ENCODE results near the gene AURKAIP1. TPM values are rescaled to one million over a fixed set of nuclear protein-coding genes. Genes with fewer than 3 reads are reported as not detected.

AURKAIP1 gene
- total RNA-seq, 1 donor from 2014 or later: 130 TPM

GRCh38 chr1:1324524-1325287 lies 50.3 kb downstream of the AURKAIP1 start, which contains the start of the genes CPTP and INTS11:
CPTP (plus strand) TSS chr1:1324802; CDS start chr1:1326911, 2,109 bp downstream.
INTS11 (minus strand) TSS chr1:1324660; CDS start chr1:1324608, 52 bp downstream.
- H3K27ac Mint-ChIP-seq (ENCODE audit: unreplicated experiment): peak within 1 kb of the TSS; percentile 82
- H3K4me3 Mint-ChIP-seq (ENCODE audit: unreplicated experiment): peak within 1 kb of the TSS; percentile 85
- no peaks in the 10 kb centered on the region for H3K36me3 Mint-ChIP-seq (ENCODE audit: unreplicated experiment)
- peaks cover 7% of the 10 kb centered on the region for H3K27me3 Mint-ChIP-seq (ENCODE audit: unreplicated experiment)
- H3K9me3 Mint-ChIP-seq (ENCODE audit: unreplicated experiment): peaks cover 7% of the 10 kb centered on the region
- DNase-seq: peak; percentile 98
- TF ChIP-seq CTCF (IDR thresholded peaks at IDR 0.05; ENCODE audit: partially characterized antibody, unreplicated experiment): no peak
- peaks cover 6% of the 10 kb centered on the region for H3K4me1 Mint-ChIP-seq (ENCODE audit: low read depth, unreplicated experiment)

GRCh38 chr1:1324084-1324523 lies 50.9 kb downstream of the AURKAIP1 start:
- TF ChIP-seq CTCF (IDR thresholded peaks at IDR 0.05; ENCODE audit: partially characterized antibody, unreplicated experiment): no peak
- no peak for DNase-seq
- peaks cover 6% of the 10 kb centered on the region for H3K9me3 Mint-ChIP-seq (ENCODE audit: unreplicated experiment)

More at GRCh38 chr1:1324084-1324523, 50.9 kb downstream of the AURKAIP1 start:
- no peak overlapping the region for H3K27ac Mint-ChIP-seq (ENCODE audit: unreplicated experiment)
- H3K27me3 Mint-ChIP-seq (ENCODE audit: unreplicated experiment): peaks cover 6% of the 10 kb centered on the region
- peaks cover 8% of the 10 kb centered on the region for H3K4me1 Mint-ChIP-seq (ENCODE audit: low read depth, unreplicated experiment)
- H3K36me3 Mint-ChIP-seq (ENCODE audit: unreplicated experiment): no peaks in the 10 kb centered on the region
- H3K4me3 Mint-ChIP-seq (ENCODE audit: unreplicated experiment): peak overlapping the region; percentile 61

Small RNA genes lying within 50 kb of the gene (microRNA-seq; reads per million reads assigned to microRNA genes)
- gene MIR6808 (ENCODE audit: unreplicated experiment): 4.5 reads per million, percentile 30 among the genes with 10 or more reads in this experiment

Other genes with a start within 250 kb of the AURKAIP1 start
- not detected for gene TTLL10, start 201.3 kb downstream of the AURKAIP1 start, total RNA-seq (ENCODE audit: unreplicated experiment)
- gene TNFRSF18, start 168.6 kb downstream of the AURKAIP1 start, total RNA-seq (ENCODE audit: unreplicated experiment): 3.0 TPM
- 0.29 TPM for gene TNFRSF4, start 161.1 kb downstream of the AURKAIP1 start, total RNA-seq (ENCODE audit: unreplicated experiment)
- 89.2 TPM for gene SDF4, start 143.2 kb downstream of the AURKAIP1 start, total RNA-seq (ENCODE audit: unreplicated experiment)
- 30.0 TPM for gene B3GALT6, start 143.0 kb downstream of the AURKAIP1 start, total RNA-seq (ENCODE audit: unreplicated experiment)
- gene C1QTNF12, start 128.5 kb downstream of the AURKAIP1 start, total RNA-seq (ENCODE audit: unreplicated experiment): 9.1 TPM
- gene UBE2J2, start 101.4 kb downstream of the AURKAIP1 start, total RNA-seq (ENCODE audit: unreplicated experiment): 88.1 TPM
- 8.4 TPM for gene SCNN1D, start 94.8 kb downstream of the AURKAIP1 start, total RNA-seq (ENCODE audit: unreplicated experiment)
- 1,099 TPM for gene ACAP3, start 67.3 kb downstream of the AURKAIP1 start, total RNA-seq (ENCODE audit: unreplicated experiment)
- 45.5 TPM for gene PUSL1, start 66.6 kb downstream of the AURKAIP1 start, total RNA-seq (ENCODE audit: unreplicated experiment)
- 147 TPM for gene INTS11, start 50.5 kb downstream of the AURKAIP1 start, total RNA-seq (ENCODE audit: unreplicated experiment)
- gene CPTP, start 50.4 kb downstream of the AURKAIP1 start, total RNA-seq (ENCODE audit: unreplicated experiment): 18.7 TPM
- 1.3 TPM for gene TAS1R3, start 43.9 kb downstream of the AURKAIP1 start, total RNA-seq (ENCODE audit: unreplicated experiment)
- 124 TPM for gene DVL1, start 25.8 kb downstream of the AURKAIP1 start, total RNA-seq (ENCODE audit: unreplicated experiment)
- 7.7 TPM for gene MXRA8, start 16.7 kb downstream of the AURKAIP1 start, total RNA-seq (ENCODE audit: unreplicated experiment)
- gene CCNL2, start 24.1 kb upstream of the AURKAIP1 start, total RNA-seq (ENCODE audit: unreplicated experiment): 394 TPM
- gene MRPL20, start 32.1 kb upstream of the AURKAIP1 start, total RNA-seq (ENCODE audit: unreplicated experiment): 98.6 TPM
- gene ANKRD65, start 46.1 kb upstream of the AURKAIP1 start, total RNA-seq (ENCODE audit: unreplicated experiment): 38.4 TPM
- gene VWA1, start 60.5 kb upstream of the AURKAIP1 start, total RNA-seq (ENCODE audit: unreplicated experiment): 56.9 TPM
- gene ATAD3C, start 74.5 kb upstream of the AURKAIP1 start, total RNA-seq (ENCODE audit: unreplicated experiment): 10.2 TPM
- 34.9 TPM for gene ATAD3B, start 96.6 kb upstream of the AURKAIP1 start, total RNA-seq (ENCODE audit: unreplicated experiment)
- gene ATAD3A, start 137.0 kb upstream of the AURKAIP1 start, total RNA-seq (ENCODE audit: unreplicated experiment): 32.1 TPM
- gene TMEM240, start 165.4 kb upstream of the AURKAIP1 start, total RNA-seq (ENCODE audit: unreplicated experiment): 24.4 TPM
- 123 TPM for gene SSU72, start 199.7 kb upstream of the AURKAIP1 start, total RNA-seq (ENCODE audit: unreplicated experiment)
- 11.9 TPM for gene FNDC10, start 224.9 kb upstream of the AURKAIP1 start, total RNA-seq (ENCODE audit: unreplicated experiment)
- 77.7 TPM for gene MIB2, start 240.3 kb upstream of the AURKAIP1 start, total RNA-seq (ENCODE audit: unreplicated experiment)

Measured in glutamatergic neuron (in vitro differentiated cells).